ENCODE measurements around the gene LHFPL6.

DNA sequence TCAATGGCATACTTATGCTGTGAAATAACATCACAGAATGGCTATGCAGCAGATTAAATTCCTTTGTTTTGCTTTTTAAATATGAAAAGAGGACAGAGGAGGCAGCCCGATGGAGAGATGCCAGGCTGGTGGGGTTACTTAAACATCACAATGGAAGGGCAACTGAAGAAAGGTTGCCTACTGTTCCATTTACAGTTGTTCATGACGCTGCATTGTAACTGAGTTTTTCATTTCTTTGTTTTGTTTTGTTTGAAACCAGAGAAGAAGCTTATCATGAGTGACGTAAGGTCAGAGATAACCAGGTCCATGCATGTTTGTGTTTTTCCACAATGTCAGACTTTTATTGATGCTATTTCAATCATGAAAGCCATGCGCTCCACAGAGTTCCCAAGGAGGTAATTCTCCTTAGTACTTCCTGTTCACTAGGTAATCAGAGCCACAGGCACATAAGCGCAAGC is 273.8 kb downstream of the LHFPL6 start:
- TF ChIP-seq CTCF (IDR thresholded peaks at IDR 0.05) (no peak), POLR2A (IDR thresholded peaks at IDR 0.05) (no peak)

Data from esophagus squamous epithelium (tissue), 4 donors.